ENCODE data around the gene PSMD14.

Gene PSMD14

GRCh38 chr2:161355983-161356382, 47.8 kb downstream of the PSMD14 start:
- no peak for TF ChIP-seq POLR2AphosphoS5 (IDR thresholded peaks at IDR 0.05; ENCODE audit: low read depth, low read length)
- TF ChIP-seq SIN3A (IDR thresholded peaks at IDR 0.05; ENCODE audit: borderline replicate concordance, insufficient read depth, low read length) = no peak
- no peak for TF ChIP-seq TAF1 (IDR thresholded peaks at IDR 0.05; ENCODE audit: borderline replicate concordance, insufficient read depth, low read length)
- no peak for TF ChIP-seq REST (IDR thresholded peaks at IDR 0.05; ENCODE audit: insufficient read depth in 1 of 2, low read depth in 2 of 2, low read length in 2 of 2)
- TF ChIP-seq FOXP2 (optimal IDR thresholded peaks at IDR 0.05; ENCODE audit: borderline replicate concordance, extremely low read depth, extremely low read length, insufficient read depth) = no peak

- TF ChIP-seq SIN3A (IDR thresholded peaks at IDR 0.05; ENCODE audit: borderline replicate concordance, insufficient read depth, low read length) (no peak), FOXP2 (optimal IDR thresholded peaks at IDR 0.05; ENCODE audit: borderline replicate concordance, extremely low read depth, extremely low read length, insufficient read depth) (no peak), REST (IDR thresholded peaks at IDR 0.05; ENCODE audit: insufficient read depth in 1 of 2, low read depth in 2 of 2, low read length in 2 of 2) (no peak), POLR2AphosphoS5 (IDR thresholded peaks at IDR 0.05; ENCODE audit: low read depth, low read length) (no peak), TAF1 (IDR thresholded peaks at IDR 0.05; ENCODE audit: borderline replicate concordance, insufficient read depth, low read length) (no peak)
Measured at GRCh38 chr2:161357097-161357496, 48.9 kb downstream of the PSMD14 start.

- TF ChIP-seq REST (IDR thresholded peaks at IDR 0.05; ENCODE audit: insufficient read depth in 1 of 2, low read depth in 2 of 2, low read length in 2 of 2) = no peak
- TF ChIP-seq SIN3A (IDR thresholded peaks at IDR 0.05; ENCODE audit: borderline replicate concordance, insufficient read depth, low read length) = no peak
- TF ChIP-seq TAF1 (IDR thresholded peaks at IDR 0.05; ENCODE audit: borderline replicate concordance, insufficient read depth, low read length) = no peak
- TF ChIP-seq POLR2AphosphoS5 (IDR thresholded peaks at IDR 0.05; ENCODE audit: low read depth, low read length) = no peak
- no peak for TF ChIP-seq FOXP2 (optimal IDR thresholded peaks at IDR 0.05; ENCODE audit: borderline replicate concordance, extremely low read depth, extremely low read length, insufficient read depth)
Measured at GRCh38 chr2:161358838-161359237, 50.6 kb downstream of the PSMD14 start.

- TF ChIP-seq POLR2AphosphoS5 (IDR thresholded peaks at IDR 0.05; ENCODE audit: low read depth, low read length) (no peak), FOXP2 (optimal IDR thresholded peaks at IDR 0.05; ENCODE audit: borderline replicate concordance, extremely low read depth, extremely low read length, insufficient read depth) (no peak), REST (IDR thresholded peaks at IDR 0.05; ENCODE audit: insufficient read depth in 1 of 2, low read depth in 2 of 2, low read length in 2 of 2) (no peak), SIN3A (IDR thresholded peaks at IDR 0.05; ENCODE audit: borderline replicate concordance, insufficient read depth, low read length) (no peak), TAF1 (IDR thresholded peaks at IDR 0.05; ENCODE audit: borderline replicate concordance, insufficient read depth, low read length) (no peak)
Measured at GRCh38 chr2:161362568-161363166, 54.4 kb downstream of the PSMD14 start.

Measured in PFSK-1 (cell line).